Uterus (tissue), 4 donors: ENCODE results near the gene NOX5. TPM values are rescaled to one million over a fixed set of nuclear protein-coding genes. Genes with fewer than 3 reads are reported as not detected.

ENCODE experiments used
- DNase-seq, 2 donors: peaks; one replicate each; pipeline ENCODE4 v3.0.0-alpha.2; 2019 to 2020
- H3K27ac ChIP-seq, 2 donors: fragments of 200-600 bp; sonication (generic); 1 replicate in 1 of 2; 2 replicates in 1 of 2; pipeline ENCODE4 v1.5.1; 2016 to 2018
- H3K27me3 ChIP-seq, 2 donors: fragments of 200-600 bp; sonication (generic); one replicate each; pipeline ENCODE4 v1.5.1; 2018 to 2019; ENCODE audit warnings: control low read depth in 1 of 2
- H3K36me3 ChIP-seq, 2 donors: fragments of 200-600 bp; sonication (generic); one replicate each; pipeline ENCODE4 v1.5.1; 2019; ENCODE audit warnings: control low read depth in 1 of 2
- H3K4me1 ChIP-seq, 2 donors: fragments of 200-600 bp; sonication (generic); one replicate each; pipeline ENCODE4 v1.5.1; 2018 to 2019; ENCODE audit warnings: control low read depth in 1 of 2
- H3K4me3 ChIP-seq, 2 donors: fragments of 200-600 bp; sonication (generic); 1 replicate in 1 of 2; 2 replicates in 1 of 2; pipeline ENCODE4 v1.5.1; 2018 to 2019; ENCODE audit warnings: mild to moderate bottlenecking in 1 of 2
- H3K9me3 ChIP-seq, 2 donors: fragments of 200-600 bp; sonication (generic); one replicate each; pipeline ENCODE4 v1.5.1; 2019; ENCODE audit warnings: control low read depth in 1 of 2
- POLR2A ChIP-seq, 2 donors: fragments of 450-650 bp; IDR thresholded peaks; one replicate each; pipeline ENCODE4 v1.6.1; 2016; ENCODE audit warnings: antibody characterized with exemption in 2 of 2, mild to moderate bottlenecking in 1 of 2, moderate library complexity in 1 of 2
- intact Hi-C: fragments of 100-400 bp; cut with DNase I; formaldehyde crosslinking; loops from one replicate; pipeline ENCODE4 v1.15.1; 2023; ENCODE audit warnings: low total_unique reads
- total RNA-seq, 4 donors: library from RNA; depleted of rRNA in 3 of 4; stranded (reverse); fragments of >200 nt in 3 of 4; gene quantifications; one replicate each; pipeline versions ENCODE4 v1.1.0 to v1.2.4, GENCODE V29; 2014 to 2023
- TF ChIP-seq, protein P1 (sequence below), 4 experiments: fragments of 200-600 bp in 2 of 4; fragments of 450-650 bp in 2 of 4; sonication (generic) in 2 of 4; IDR thresholded peaks; one replicate each; pipeline ENCODE4 v1.5.1; 2016 to 2019; ENCODE audit warnings: antibody characterized with exemption in 4 of 4, mild to moderate bottlenecking in 2 of 4, moderate library complexity in 1 of 4
- donor health status: DM: yes; HTN: yes; CAD: no.

Gene NOX5
- total RNA-seq, 4 donors from 2014 or later, result 0.21 to 0.52 TPM; not detected in 2

DNA sequence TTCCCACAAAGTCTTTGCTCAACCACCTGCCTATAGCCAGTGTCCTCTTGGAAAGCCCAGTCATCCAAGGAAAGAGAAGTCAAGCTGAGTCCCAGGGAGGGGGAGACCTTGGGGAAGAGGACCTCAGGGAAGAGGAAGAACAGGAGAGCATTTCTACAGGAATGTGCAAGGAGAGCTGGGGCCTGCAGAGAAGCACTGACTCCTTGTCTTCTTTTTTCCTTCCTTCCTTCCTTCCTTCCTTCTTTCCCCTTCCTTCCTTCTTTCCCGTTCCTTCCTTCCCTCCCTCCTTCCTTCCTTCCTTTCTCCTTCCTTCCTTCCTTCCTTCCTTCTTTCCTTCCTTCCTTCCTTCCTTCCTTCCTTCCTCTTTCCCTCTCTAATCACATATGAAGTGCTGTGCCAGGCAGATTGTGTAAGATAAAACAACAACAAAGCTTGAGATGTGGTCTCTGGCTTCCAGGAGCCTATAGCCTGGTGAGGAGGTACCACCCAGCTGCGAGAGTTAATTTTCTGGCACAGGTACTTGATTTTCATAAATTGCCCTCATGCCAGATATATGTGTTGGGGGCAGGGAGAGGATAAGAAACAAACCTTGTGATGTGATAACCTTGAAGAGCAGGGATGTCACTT lies 70.0 kb downstream of the NOX5 start:
- H3K4me1 ChIP-seq, result peaks cover 0 to 3% of the 10 kb centered on the region in 2 donors
- TF ChIP-seq, protein P1, sequence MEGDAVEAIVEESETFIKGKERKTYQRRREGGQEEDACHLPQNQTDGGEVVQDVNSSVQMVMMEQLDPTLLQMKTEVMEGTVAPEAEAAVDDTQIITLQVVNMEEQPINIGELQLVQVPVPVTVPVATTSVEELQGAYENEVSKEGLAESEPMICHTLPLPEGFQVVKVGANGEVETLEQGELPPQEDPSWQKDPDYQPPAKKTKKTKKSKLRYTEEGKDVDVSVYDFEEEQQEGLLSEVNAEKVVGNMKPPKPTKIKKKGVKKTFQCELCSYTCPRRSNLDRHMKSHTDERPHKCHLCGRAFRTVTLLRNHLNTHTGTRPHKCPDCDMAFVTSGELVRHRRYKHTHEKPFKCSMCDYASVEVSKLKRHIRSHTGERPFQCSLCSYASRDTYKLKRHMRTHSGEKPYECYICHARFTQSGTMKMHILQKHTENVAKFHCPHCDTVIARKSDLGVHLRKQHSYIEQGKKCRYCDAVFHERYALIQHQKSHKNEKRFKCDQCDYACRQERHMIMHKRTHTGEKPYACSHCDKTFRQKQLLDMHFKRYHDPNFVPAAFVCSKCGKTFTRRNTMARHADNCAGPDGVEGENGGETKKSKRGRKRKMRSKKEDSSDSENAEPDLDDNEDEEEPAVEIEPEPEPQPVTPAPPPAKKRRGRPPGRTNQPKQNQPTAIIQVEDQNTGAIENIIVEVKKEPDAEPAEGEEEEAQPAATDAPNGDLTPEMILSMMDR (IDR thresholded peaks at IDR 0.05), result no peak
- TF ChIP-seq POLR2A (IDR thresholded peaks at IDR 0.05), result no peak
- H3K27ac ChIP-seq, result no peak overlapping the region
- DNase-seq, result no peak
- no peaks in the 10 kb centered on the region for H3K36me3 ChIP-seq
- H3K4me3 ChIP-seq, result no peak overlapping the region
- H3K27me3 ChIP-seq, result no peaks in the 10 kb centered on the region
- intact Hi-C loops, result no loop called here
- H3K9me3 ChIP-seq, result no peaks in the 10 kb centered on the region

DNA sequence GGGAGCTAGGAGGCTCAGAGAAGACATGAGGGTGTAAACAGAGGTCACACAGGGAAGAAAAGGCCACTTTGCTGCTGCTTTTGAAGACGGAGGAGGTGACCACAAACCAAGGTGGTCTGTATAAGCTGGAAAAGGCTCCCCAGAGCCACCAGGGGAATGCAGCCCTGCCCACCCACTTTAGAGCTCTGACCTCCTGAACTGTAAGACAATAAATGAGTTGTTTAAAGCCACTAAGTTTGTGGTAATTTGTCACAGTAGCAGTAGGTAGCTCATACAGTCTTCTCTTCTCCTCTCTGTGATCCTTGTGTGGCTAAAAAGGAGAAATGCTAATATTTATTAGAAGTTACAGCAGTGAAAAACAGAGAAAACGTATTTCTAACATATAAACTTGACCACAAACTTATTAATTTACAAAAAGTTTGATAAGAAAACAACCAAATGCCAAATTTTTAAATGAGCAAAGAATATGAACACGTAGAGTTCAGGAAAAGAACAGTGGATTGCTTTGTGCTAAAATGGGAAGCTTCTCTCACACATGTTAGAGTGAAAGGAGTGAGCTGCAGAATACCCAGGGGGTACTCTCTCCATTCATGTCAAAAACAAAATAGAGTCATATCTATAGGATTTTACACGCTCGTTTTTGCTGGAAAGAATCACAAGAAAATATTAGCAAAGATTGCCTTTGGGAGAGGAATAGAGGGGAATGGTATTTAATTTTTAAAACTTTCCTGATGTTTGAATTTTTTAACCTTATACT lies 71.0 kb downstream of the NOX5 start:
- Histone ChIP-seq H3K36me3 (no peaks in the 10 kb centered on the region), H3K27ac (no peak overlapping the region), H3K27me3 (no peaks in the 10 kb centered on the region), H3K4me1 (peaks cover 0 to 3% of the 10 kb centered on the region in 2 donors), H3K9me3 (no peaks in the 10 kb centered on the region), H3K4me3 (no peak overlapping the region)
- DNase-seq, result no peak
- intact Hi-C loops, result no loop called here
- TF ChIP-seq, protein P1 (IDR thresholded peaks at IDR 0.05), result no peak
- no peak for TF ChIP-seq POLR2A (IDR thresholded peaks at IDR 0.05)

DNA sequence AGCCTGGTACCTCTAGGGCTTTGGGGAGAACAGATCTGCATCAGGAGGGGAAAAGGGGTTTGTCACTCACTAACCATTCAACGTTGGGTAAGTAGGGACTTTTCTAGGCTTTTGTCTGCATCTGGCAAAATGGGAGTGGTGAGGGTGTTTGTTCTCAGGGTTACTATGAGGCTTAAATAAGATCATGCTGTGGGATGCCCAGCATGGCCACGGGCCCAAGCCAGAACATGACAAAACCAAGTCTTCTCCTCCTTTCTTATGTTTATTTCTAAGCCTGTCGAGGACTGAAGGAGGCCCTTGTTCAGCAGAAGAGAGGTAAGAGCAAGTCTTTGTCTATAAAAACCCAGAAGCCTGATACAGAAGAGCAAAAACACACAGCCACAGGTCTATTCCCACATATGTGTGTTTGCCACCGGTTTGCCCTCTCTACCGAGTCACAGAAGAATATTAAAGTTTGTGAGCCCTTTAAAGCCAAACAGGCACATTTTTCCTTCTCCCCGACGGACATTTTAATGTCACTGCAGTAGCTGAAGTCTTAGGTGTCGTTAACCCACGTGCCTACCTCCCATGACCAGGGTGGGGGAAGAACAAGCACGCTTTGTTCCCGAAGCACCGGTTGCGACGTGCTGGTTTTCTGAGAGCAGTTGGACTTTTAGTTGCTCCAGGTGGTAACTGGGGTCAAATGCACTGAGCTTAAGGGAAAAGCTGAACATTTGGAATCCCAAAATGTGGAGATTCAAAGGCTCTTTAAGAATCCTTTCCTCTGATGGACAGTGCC lies 72.1 kb downstream of the NOX5 start:
- peaks cover 0 to 3% of the 10 kb centered on the region in 2 donors for H3K4me1 ChIP-seq
- H3K36me3 ChIP-seq, result no peaks in the 10 kb centered on the region
- H3K4me3 ChIP-seq, result no peak overlapping the region
- no peak overlapping the region for H3K27ac ChIP-seq
- TF ChIP-seq, protein P1 (IDR thresholded peaks at IDR 0.05), result no peak
- no peaks in the 10 kb centered on the region for H3K9me3 ChIP-seq
- DNase-seq, result no peak
- no peaks in the 10 kb centered on the region for H3K27me3 ChIP-seq
- intact Hi-C loops, result no loop called here

DNA sequence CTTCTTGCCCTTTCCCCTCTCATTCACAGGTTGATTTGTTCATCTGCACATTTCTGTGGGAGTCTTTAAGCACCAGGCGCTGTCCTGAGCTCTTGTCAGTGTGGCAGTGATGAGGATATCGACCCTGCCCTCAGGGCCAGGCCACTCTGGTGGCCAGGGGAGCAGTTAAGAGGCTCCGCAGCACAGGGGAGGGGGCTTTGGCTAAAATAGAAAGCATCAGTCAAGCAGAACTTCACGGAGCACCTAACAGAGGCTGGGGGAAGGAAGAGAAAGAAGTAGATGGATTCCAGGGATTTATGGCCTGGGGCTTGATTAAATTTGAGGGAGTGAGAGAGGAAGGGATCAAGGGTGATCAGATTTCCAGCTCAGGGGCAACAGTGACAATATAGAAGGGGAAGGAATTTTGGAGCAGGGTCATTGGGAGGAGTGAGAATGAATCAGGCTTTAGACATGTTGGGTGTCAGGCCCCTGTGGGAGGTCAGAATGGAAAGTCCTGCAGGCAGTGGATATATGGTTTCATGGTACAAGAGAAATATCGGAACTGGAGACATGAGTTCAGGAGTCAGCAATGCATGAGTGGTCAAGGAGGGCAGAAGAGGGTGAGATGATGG lies 73.0 kb downstream of the NOX5 start:
- intact Hi-C loops, result no loop called here
- H3K4me3 ChIP-seq, result no peak overlapping the region
- DNase-seq, result no peak
- no peaks in the 10 kb centered on the region for H3K9me3 ChIP-seq
- no peak overlapping the region for H3K27ac ChIP-seq
- no peaks in the 10 kb centered on the region for H3K4me1 ChIP-seq
- H3K27me3 ChIP-seq, result no peaks in the 10 kb centered on the region
- H3K36me3 ChIP-seq, result no peaks in the 10 kb centered on the region
- TF ChIP-seq POLR2A (IDR thresholded peaks at IDR 0.05), result no peak
- TF ChIP-seq, protein P1 (IDR thresholded peaks at IDR 0.05), result no peak
